Kidney glomerular epithelial cell (primary cell): ENCODE data around the gene CDH26.

Experiments used
- DNase-seq: peaks from one replicate; lab custom pipeline; 2025; lab: John Stamatoyannopoulos, UW

CDH26 gene

GRCh38 chr20:60046860-60047259 lies 88.6 kb downstream of the CDH26 start:
- DNase-seq = no peak

- DNase-seq = no peak
Observed at GRCh38 chr20:60048634-60049521, 90.7 kb downstream of the CDH26 start.

GRCh38 chr20:60049601-60050000 lies 91.4 kb downstream of the CDH26 start:
- DNase-seq = no peak

- DNase-seq = no peak
Observed at GRCh38 chr20:60050193-60050947, 92.1 kb downstream of the CDH26 start.

GRCh38 chr20:60051911-60052310 lies 93.7 kb downstream of the CDH26 start:
- DNase-seq = no peak

GRCh38 chr20:60052322-60052721 lies 94.1 kb downstream of the CDH26 start:
- DNase-seq = no peak

- no peak for DNase-seq
Observed at GRCh38 chr20:60053125-60053817, 95.0 kb downstream of the CDH26 start.

GRCh38 chr20:60053818-60054190 lies 95.6 kb downstream of the CDH26 start:
- DNase-seq = no peak

- no peak for DNase-seq
Observed at GRCh38 chr20:60054716-60055634, 96.8 kb downstream of the CDH26 start.

GRCh38 chr20:60055740-60056139 lies 97.5 kb downstream of the CDH26 start:
- no peak for DNase-seq

- DNase-seq = no peak
Observed at GRCh38 chr20:60056407-60057122, 98.3 kb downstream of the CDH26 start.

GRCh38 chr20:60057123-60057865 lies 99.1 kb downstream of the CDH26 start:
- peak; percentile 61 for DNase-seq

GRCh38 chr20:60057866-60058807 lies 99.9 kb downstream of the CDH26 start:
- DNase-seq = no peak

- DNase-seq = no peak
Observed at GRCh38 chr20:60058879-60059278, 100.7 kb downstream of the CDH26 start.

- DNase-seq = no peak
Observed at GRCh38 chr20:60060006-60060557, 101.9 kb downstream of the CDH26 start.

- no peak for DNase-seq
Observed at GRCh38 chr20:60060593-60060992, 102.4 kb downstream of the CDH26 start.

- peak; percentile 78 for DNase-seq
Observed at GRCh38 chr20:60062431-60063047, 104.3 kb downstream of the CDH26 start.

- DNase-seq = peak; percentile 80
Observed at GRCh38 chr20:60063048-60063451, 104.8 kb downstream of the CDH26 start.
